GM23248 (cell line): ENCODE results near the gene CRNKL1.

Experiments
- EZH2 ChIP-seq: fragments of 200-600 bp; sonication (generic); IDR thresholded peaks from 2 replicates; pipeline ENCODE4 v1.6.1; 2018; ENCODE audit warnings: antibody characterized with exemption, mild to moderate bottlenecking; ENCODE audit not compliant: insufficient read depth, poor library complexity, severe bottlenecking
- EZH2phosphoT487 ChIP-seq: fragments of 200-600 bp; sonication (generic); IDR thresholded peaks from 2 replicates; pipeline ENCODE4 v1.6.1; 2018; ENCODE audit warnings: antibody characterized with exemption, moderate library complexity, mild to moderate bottlenecking, low read depth; ENCODE audit not compliant: insufficient read depth

- TF ChIP-seq EZH2 (no peak), EZH2phosphoT487 (no peak)
These were observed 48.6 kb upstream of the CRNKL1 start for GRCh38 chr20:20100881-20101280.
